Nucleus accumbens (tissue), 56 donors: Measurements from ENCODE around the gene MYBBP1A.
"Not testable (repeated sequence)": the region's sequence is repeated elsewhere in the genome, so short reads cannot be mapped to it uniquely, and the experiment has no call there.

Experiments
- DNase-seq, 56 donors: peaks; one replicate each; lab custom pipeline; 2025; lab: John Stamatoyannopoulos, UW

Gene MYBBP1A

DNA sequence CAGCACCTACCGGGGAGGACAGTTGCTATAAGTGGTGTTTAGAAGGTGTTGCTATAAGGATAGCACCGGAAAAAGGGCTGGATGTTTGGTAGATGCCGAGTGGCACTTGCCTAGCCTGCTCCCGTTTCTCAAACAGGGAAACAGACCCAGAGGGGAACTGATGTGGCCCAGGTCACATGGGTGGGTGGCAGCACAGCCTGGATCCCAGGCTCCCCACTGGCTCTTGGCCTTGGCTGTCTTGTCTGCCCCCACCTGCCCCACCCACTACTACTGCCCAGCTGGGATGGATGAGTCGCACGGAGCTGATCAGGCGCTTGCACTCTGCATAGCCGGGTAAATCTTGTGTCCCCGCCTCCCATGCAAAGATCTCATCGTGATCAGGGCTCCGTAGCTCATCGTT, 36.3 kb upstream of the MYBBP1A start:
- DNase-seq = no peak

DNA sequence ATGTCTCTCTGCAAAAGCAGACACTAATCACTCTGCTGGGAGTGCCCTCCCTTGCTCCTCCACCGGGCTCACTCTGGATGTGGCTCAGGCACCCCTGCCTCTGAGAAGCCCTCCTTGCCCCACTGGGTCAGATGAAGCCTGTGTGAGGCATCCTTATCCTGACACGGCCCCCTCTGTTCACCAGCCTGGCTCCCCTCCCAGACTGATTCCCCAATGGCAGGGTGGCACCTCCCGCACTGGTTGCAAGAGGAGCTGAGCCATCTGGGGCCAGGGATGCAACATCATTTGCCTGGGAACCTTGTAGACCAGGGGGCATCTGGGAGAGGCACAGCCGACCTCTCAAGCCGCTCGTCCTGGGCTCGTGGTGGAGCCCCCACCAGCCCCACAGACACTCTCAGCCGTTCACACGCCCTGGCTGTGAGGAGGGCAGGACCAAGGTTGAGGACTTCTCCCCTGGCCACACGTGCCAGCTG, 35.8 kb upstream of the MYBBP1A start:
- DNase-seq = no peak

DNA sequence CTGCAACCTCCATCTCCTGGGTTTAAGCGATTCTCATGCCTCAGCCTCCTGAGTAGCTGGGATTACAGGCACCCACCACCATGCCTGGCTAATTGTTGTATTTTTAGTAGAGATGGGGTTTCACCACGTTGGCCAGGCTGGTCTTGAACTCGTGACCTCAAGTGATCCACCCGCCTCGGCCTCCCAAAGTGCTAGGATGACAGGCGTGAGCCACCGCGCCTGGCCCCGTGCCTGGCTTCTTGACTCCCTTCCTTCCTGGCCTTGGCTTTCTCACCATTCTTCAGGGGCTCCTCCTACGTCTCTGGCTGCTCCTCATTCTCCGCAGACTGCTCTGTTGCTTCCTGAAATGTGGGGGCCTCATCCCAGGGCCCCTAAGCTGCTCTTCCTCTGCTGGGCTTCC, 34.9 kb upstream of the MYBBP1A start:
- DNase-seq = not testable (repeated sequence)

DNA sequence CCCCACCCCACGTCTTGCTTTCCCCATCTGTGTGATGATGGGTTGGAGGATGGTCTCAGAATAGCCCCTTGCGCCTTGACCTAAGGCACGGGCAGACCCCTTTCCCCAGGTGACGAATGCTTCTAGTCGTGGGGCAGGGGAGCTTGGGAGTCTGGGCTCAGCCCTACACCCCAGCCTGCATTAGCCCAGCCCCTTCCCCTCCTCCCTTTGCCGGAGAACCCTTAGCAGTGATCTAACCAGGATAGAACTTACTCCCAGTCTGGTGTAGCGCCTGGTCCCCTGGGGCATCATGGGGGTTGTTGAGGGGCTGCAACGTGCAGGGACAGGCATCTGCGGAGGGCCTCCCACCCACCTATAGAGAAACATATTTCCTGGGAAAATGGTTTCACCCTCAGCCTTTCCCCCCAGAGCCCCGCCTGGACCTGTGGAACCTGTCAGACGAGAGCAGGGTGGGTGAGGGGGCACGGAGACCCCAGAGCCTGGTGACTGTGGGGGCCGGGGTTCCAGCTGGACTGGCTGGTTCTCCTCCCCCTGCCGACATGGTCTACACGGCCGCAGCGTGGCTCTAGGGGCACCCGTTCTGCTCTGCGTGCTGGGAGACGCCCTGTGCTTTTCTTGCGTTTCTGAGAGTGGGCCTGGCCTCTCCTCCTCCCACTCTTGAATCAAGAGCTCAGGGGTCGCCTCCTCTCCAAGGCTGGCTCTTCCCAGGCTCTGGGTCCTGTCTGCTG, 33.9 kb upstream of the MYBBP1A start:
- DNase-seq = no peak

DNA sequence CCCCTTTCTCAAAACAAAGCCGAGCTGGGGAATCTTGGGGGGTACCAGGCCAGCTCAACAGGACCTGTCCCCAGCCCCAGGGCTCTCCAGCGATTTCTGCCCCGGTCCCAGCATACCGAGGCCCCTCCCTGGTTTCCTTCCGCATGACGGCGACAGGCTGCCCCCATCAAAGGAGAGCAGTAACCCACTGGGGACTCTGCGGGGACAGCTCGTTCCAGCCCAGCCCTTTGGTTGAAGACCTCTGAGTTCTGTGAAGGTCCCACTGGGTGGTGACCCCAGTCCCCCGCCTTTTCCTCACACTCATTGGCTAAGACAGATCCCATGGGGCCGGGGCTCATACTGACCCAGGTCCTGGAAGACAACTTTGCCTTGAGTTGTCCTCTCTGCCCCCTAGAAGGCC, 33.2 kb upstream of the MYBBP1A start:
- DNase-seq = no peak

DNA sequence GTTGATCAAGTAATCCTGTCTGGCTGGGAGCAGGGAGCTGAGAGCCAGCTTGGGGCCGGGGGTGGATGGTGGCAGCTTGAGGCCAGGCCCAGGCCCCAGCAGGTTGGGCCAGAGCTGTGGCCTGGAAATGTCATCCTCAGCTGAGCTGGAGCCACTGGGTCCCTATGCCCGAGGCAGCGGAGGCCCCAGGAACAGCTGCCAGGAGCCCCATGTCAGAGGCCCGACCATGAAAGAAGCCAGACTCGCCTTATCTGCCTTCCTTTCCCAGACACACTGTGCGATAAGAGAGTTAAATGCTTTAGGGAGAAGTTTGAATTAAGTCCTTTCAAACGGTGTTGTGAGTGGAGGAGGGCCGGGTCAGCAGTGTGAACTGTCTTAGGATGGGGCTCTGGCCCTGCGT, 32.6 kb upstream of the MYBBP1A start:
- DNase-seq = no peak

DNA sequence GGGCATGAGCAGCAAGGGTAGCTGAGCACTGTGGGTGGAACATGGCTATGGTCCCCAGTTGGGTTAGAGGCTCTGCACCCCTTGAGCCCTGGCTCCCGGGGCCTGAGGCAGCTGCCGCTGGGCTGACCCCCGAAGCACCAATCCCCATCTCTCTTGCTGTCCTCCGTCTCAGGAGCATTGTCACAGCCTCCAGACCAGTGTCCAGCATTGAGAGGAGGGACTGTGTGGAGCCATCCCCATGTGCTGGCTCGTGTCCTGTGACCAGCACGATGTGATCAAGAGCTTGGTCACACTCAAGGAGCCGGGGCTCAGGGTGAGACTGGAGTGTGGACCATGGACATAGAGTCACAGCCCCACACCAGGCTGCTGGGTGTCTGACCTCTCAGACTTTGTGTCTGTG, 32.0 kb upstream of the MYBBP1A start:
- DNase-seq = no peak

DNA sequence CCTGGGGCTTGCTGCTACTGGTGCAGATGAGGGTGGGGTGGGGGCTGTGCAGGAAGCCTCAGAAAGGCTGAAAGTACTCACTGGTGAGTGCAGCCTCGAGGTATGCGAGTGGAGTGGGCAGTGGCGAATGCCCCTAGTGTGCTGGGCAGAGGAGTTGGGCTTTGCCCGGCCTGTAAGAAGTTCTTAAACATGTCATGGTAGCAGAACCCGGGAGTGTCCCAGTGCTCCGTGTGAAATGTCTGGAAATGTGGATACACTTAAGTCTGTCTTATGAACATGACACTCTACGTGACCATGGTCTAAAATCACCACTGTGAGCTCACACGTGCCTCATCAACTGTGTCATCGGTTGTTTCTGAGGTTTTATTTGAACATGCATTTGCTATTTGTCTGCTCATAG, 30.9 kb upstream of the MYBBP1A start:
- DNase-seq = no peak

DNA sequence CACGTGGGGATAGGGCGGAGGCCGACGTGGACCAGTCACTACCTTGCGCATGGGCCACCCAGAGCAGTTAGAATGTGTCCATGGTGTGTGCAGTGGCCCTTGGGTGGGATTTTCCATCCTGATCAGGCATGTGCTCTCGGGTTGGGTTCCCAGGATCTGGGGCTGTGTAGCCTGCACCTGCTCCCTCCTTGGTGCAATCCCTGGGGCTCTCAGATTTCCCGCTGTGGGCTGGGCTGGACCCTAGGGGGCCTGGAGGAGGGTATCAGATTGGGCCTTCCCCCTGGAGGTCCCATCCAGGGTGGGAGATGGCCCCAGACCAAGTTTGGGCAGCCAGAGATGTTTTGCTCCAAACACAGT, 30.4 kb upstream of the MYBBP1A start:
- no peak for DNase-seq

DNA sequence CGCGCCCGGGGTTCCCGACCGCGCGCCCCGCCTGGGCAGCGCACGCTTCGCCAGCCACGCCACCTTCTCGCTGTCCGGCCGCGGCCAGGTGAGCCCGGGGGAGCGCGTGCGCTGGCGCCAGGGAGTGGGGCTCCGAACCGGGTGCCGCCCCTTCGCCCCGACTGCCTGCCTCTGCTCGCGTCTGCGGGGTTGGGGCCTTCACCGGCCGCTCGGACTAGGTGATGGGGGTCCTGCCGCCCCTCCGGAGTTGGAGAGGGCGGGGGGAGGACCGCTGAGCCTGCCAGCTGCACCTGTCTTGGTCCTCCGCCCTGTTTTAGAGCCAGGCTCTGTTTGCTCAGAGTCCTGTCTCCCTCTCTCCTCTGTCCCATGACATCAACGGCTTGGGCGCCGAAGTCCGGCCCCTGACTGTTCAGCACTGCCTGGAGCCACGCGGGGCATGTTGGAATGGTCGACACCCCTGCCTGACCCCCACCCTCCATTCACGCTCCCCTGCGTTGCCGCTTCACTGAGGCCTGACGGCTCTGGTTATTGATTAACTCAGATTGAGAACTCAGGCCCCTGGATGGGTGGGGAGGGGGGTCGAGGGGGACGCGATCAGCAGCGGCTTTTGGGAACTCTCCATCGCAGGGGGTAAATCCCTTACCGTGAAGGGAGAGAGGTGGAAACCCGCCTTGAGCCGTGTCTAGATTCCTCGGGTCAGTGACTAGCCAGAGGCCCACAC, 29.9 kb upstream of the MYBBP1A start:
- DNase-seq = peak in 1 of 56 donors; percentile 28

DNA sequence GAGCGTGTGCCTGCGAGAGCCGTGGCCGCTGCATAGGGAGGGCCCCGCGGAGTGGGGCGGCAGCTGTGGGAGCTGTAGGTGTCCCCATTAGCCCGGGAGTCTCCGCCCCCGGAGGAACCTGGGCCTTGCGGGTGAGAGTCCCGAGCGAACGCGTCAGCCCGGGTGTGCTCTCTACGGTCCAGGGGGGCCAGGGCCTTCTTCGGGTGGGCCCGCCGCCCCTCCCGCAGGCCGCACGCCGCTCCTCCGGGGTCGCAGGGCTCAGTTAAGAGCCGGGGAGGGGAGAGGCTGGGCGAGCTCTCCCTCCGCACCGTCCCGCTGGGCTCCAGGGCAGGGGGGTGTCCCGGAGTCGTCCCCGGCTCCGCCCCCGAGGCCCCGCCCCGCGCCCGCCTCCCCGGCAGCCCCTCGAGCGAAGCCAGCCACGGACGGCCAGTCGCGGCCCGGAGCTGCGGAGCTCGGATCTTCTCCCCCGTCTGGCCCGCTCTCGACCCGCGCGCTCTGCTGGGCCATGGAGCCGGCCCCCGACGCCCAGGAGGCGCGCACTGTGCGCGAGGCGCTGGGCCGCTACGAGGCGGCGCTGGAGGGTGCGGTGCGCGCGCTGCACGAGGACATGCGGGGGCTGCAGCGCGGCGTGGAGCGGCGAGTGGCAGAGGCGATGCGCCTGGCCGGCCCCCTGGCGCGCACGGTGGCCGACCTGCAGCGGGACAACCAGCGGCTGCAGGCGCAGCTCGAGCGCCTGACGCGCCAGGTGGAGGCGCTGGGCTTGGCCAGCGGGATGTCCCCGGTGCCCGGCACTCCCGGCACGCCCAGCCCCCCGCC, 29.1 kb upstream of the MYBBP1A start, which contains the start of gene SMTNL2:
Gene SMTNL2 (plus strand): TSS at position 429 of the 816 bp plus-strand sequence. CDS start 77 bp downstream, at position 506.
- DNase-seq = peak in 1 of 56 donors; percentile 39

DNA sequence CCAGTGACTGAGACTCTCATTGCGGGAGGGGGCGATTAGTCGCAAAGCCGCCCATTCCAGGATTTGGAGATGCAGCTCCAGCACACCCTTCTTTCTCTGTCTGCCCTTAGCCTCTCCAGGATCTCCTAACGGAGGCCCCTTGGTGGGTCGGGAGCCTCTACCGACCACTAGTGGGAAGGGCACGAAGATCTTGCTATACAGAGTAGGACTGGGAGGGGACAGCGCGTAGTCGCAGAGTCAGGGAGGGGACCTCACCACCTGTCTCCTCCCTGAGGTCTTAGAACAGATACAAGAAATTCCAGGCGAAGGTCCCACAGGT, 28.6 kb upstream of the MYBBP1A start:
- peak in 1 of 56 donors; percentile 3 for DNase-seq

DNA sequence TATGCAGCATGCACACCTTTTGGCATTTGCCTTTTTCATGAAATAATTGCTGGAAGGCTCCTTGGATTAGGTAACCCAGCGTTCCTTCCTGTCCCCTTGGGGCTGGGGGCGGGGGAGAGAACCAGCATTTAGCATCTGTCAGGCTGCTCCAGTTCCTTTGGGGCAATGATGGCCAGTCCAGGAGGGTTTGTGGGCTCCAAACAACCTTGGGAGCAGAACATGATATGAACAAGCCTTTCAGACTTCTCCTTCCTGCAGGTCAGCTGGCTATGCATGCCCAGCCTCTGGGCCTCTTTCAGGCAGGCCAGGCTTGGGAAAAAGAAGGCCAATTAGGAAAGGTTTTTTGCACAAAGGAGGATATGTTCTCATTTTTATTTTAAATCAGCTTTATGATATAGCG, 28.0 kb upstream of the MYBBP1A start:
- DNase-seq = no peak

DNA sequence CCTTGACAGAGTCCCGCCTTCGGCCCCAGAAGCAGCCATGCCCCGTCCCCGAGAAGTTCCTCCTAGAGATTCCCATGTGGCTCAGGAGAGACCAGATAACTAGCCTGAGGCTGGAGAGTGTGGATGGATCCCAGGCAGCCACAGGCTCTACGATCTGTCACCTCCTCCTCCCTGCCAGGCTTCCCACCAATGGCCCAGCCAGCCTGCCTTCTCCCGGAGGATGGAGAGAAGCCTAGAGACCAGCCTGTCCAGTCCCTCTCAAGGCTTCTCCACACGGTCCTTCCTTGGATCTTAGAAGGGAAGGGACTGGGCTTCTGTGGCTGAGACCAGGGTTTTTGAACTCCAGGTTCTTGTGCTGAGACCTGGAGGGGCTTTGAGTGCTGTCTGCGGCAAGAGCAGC, 27.5 kb upstream of the MYBBP1A start:
- DNase-seq = no peak

DNA sequence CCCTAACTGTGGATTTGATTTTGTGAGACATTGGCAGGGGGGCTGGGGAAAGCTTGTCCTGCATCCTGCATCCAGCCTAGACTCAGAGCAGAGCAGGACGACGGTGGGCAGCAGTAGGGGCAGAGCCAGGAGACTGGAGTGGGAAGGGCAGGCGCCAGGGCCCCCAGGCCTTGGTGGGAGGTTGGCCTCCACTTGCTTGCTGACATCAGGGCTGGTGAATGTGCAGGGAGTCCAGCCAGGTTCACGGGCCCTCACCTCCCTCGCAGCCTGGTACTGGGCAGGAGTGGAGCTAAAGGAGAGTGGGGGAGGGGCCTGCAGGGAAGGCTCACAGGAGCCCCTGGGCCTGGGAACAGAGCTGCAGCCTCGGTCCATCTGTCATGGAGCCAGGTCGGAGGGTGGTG, 26.9 kb upstream of the MYBBP1A start:
- DNase-seq = no peak

DNA sequence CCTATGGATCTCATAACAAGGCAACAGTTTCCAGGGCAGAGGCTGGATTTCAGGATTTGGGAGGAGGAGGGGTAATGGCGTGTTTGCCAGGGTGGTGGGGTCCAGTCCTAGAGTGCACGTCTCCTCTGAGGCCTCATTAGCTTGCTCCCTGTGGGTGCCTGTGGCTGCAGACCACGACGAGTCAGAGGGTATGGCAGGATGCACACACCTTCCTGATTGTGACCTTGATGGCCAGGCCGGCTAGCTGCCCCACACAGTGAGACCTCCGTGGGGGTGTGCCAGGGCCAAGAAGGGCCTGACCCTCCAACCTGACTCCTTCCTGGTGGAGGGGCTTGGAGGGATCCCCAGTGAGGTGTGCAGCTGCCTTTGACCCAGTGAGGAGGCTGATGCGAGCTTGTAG, 25.1 kb upstream of the MYBBP1A start:
- DNase-seq = no peak

DNA sequence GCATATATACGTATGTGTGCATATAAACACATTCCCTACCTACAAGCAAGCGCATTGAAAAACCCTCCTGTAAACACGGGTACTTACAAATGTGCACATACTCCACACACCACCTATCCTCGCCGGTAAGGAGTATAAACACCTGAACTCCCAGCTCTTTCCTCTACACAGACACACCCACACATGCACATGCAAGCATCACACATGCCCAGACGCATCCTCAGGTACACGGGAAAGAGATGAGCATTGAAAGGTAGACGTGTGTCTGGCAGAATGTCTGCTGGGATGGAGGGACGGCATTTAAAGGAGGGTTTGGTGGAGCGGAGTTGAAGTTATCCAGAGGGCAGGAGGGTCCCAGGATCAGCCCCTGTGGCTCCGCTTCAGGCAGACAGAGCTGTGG, 24.5 kb upstream of the MYBBP1A start:
- no peak for DNase-seq

DNA sequence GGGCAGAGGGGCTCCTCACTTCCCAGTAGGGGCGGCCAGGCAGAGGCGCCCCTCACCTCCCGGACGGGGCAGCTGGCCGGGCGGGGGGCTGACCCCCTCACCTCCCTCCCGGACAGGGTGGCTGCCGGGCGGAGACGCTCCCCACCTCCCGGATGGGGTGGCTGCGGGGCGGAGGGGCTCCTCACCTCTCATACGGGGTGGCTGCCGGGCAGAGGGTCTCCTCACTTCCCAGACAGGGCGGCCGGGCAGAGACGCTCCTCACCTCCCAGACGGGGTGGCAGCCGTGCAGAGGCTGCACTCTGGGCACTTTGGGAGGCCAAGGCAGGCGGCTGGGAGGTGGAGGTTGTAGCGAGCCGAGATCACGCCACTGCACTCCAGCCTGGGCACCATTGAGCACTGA, 23.2 kb upstream of the MYBBP1A start:
- DNase-seq = not testable (repeated sequence)

DNA sequence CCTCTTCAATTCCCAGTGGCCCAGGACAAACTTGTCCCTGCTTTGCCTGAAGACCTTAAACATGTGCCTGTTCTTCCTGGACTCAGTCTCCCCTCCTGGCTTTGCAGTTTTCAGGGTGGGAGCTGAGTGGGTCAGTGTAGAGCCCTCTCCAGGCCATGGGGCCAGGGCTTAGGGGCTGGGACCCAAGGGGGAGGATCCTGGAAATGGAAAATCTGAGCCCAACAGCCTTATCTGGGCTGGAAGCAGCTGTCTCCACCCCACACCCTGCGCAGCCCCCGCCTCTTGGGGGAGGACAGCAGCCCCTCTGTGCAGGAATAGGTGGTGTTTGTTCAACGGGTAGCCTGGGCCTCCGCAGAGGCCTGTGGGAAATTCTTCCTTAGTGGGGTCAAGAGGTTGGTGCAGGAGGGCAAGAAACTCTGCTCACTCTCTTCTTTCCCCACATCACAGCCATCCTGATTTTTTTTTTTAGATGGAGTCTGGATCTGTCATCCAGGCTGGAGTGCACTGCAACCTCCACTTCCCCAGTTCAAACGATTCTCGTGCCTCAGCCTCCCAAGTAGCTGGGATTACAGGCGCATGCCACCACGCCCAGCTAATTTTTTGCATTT, 22.3 kb upstream of the MYBBP1A start:
- no peak for DNase-seq

DNA sequence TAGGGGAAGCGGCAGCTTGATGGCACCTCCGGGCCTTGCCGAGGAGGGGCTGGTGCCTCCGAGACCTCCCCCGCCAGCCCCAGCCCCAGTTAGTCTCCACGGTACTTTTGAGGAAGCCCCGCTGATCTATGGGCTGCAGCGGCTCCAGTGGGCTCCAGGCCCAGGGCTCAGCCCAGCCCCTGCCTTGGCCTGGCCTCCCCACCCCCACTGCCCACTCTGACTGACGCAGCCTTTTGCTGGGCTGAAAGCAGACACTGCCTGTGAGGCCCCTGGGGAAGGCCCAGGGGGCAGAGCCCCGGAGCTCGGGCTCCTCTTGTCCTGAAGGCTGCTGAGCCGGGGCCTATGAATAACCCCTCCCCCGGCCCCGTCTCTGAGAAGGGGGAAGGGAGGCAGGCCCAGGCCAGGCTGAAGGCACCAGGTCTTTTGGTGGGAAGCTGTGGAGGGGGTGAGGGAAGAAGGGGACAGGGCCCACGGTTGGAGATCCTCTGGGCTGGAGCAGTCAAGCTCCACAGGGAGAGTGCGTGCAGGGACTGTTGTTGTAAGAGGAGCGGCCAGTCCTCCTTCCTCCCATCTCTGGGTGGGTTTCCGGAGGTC, 21.6 kb upstream of the MYBBP1A start:
- no peak for DNase-seq

DNA sequence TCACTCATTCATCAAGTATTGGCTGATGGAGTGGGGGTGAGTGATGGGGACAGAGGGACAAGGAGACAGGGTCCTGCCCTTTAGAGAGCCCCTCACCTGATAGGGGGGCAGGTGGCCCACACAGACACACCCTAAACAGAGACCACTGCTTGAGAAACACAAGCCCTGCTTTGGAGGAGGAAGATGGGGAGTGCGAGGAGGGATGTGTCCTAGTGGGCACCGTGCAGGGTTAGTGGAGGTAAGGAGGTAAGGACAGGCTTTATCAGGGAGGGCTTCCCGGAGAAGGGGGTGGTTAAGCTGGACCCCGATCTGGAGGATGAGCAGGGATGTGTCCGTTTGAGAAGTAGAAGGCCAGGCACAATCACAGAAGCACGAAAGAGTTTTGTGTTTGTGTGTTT, 21.0 kb upstream of the MYBBP1A start:
- no peak for DNase-seq
